OCI-LY1 (cell line): Measurements from ENCODE around the gene FAM168A.
"Not testable (repeated sequence)": the region's sequence is repeated elsewhere in the genome, so short reads cannot be mapped to it uniquely, and the experiment has no call there.

ENCODE experiments used
- H2AFZ ChIP-seq: fragments of 200-600 bp; sonication (generic), shearing (Covaris generic); 2 replicates; pipeline ENCODE4 v1.6.0; 2014; ENCODE audit warnings: antibody characterized with exemption, mild to moderate bottlenecking, low read length
- H3F3A ChIP-seq: fragments of 200-600 bp; sonication (generic), shearing (Covaris generic); 2 replicates; pipeline ENCODE4 v1.6.0; 2014; ENCODE audit warnings: mild to moderate bottlenecking, antibody characterized with exemption, low read length, moderate library complexity; ENCODE audit not compliant: insufficient read depth
- H3K27ac ChIP-seq: fragments of 200-600 bp; sonication (generic); 2 replicates; pipeline ENCODE4 v1.5.1; 2014; ENCODE audit warnings: low read length, mixed run types, mild to moderate bottlenecking, low read depth; ENCODE audit not compliant: poor library complexity, severe bottlenecking
- H3K27me3 ChIP-seq: fragments of 200-600 bp; sonication (generic); 2 replicates; pipeline ENCODE4 v1.6.0; 2014; ENCODE audit warnings: antibody characterized with exemption, mild to moderate bottlenecking, low read length, moderate library complexity; ENCODE audit not compliant: insufficient read depth
- H3K36me3 ChIP-seq: fragments of 200-600 bp; sonication (generic); 2 replicates; pipeline ENCODE4 v1.6.1; 2014; ENCODE audit warnings: mild to moderate bottlenecking, antibody characterized with exemption, low read length, moderate library complexity, mixed read lengths; ENCODE audit not compliant: insufficient read depth
- H3K4me1 ChIP-seq: fragments of 200-600 bp; sonication (generic); 2 replicates; pipeline ENCODE4 v1.5.1; 2014; ENCODE audit warnings: mild to moderate bottlenecking, low read length, moderate library complexity; ENCODE audit not compliant: insufficient read depth, severe bottlenecking
- H3K4me2 ChIP-seq: fragments of 200-600 bp; sonication (generic), shearing (Covaris generic); 2 replicates; pipeline ENCODE4 v1.6.1; 2014; ENCODE audit warnings: low read length
- H3K4me3 ChIP-seq: fragments of 200-600 bp; sonication (generic); 2 replicates; pipeline ENCODE4 v1.5.1; 2014; ENCODE audit warnings: low read length, low read depth, mild to moderate bottlenecking, mixed read lengths; ENCODE audit not compliant: poor library complexity, severe bottlenecking
- H3K79me2 ChIP-seq: fragments of 200-600 bp; shearing (Covaris generic); 2 replicates; pipeline ENCODE4 v1.6.1; 2016; ENCODE audit warnings: mixed run types, low read length, mixed read lengths; ENCODE audit not compliant: insufficient read depth
- H3K9ac ChIP-seq: fragments of 200-600 bp; sonication (generic), shearing (Covaris generic); 2 replicates; pipeline ENCODE4 v1.6.1; 2014; ENCODE audit warnings: mild to moderate bottlenecking, low read length, mixed read lengths
- H3K9me2 ChIP-seq: fragments of 200-600 bp; sonication (generic), shearing (Covaris generic); 2 replicates; pipeline ENCODE4 v1.6.1; 2014; ENCODE audit warnings: low read depth, mild to moderate bottlenecking, low read length, mixed read lengths
- H3K9me3 ChIP-seq: fragments of 200-600 bp; shearing (Covaris generic); 2 replicates; pipeline ENCODE4 v1.6.1; 2014; ENCODE audit warnings: low read length, mixed read lengths
- H4K20me1 ChIP-seq: fragments of 200-600 bp; sonication (generic), shearing (Covaris generic); 2 replicates; pipeline ENCODE4 v1.6.0; 2016; ENCODE audit warnings: mild to moderate bottlenecking, low read length; ENCODE audit not compliant: insufficient read depth
- EZH2 ChIP-seq: fragments of 200-600 bp; sonication (generic), shearing (Covaris generic); IDR thresholded peaks from 2 replicates; pipeline ENCODE4 v1.8.0; 2017; ENCODE audit warnings: borderline replicate concordance, mixed run types, mild to moderate bottlenecking, antibody characterized with exemption, low read length, moderate library complexity, mixed read lengths
- TF ChIP-seq, protein P1 (sequence below): fragments of 200-600 bp; sonication (generic), shearing (Covaris generic); IDR thresholded peaks from 2 replicates; pipeline ENCODE4 v1.5.1; 2017; ENCODE audit warnings: mild to moderate bottlenecking, antibody characterized with exemption, low read length, moderate library complexity, mixed read lengths

Gene FAM168A

GRCh38 chr11:73585834-73586575 is 11.9 kb downstream of the FAM168A start:
- TF ChIP-seq, protein P1, sequence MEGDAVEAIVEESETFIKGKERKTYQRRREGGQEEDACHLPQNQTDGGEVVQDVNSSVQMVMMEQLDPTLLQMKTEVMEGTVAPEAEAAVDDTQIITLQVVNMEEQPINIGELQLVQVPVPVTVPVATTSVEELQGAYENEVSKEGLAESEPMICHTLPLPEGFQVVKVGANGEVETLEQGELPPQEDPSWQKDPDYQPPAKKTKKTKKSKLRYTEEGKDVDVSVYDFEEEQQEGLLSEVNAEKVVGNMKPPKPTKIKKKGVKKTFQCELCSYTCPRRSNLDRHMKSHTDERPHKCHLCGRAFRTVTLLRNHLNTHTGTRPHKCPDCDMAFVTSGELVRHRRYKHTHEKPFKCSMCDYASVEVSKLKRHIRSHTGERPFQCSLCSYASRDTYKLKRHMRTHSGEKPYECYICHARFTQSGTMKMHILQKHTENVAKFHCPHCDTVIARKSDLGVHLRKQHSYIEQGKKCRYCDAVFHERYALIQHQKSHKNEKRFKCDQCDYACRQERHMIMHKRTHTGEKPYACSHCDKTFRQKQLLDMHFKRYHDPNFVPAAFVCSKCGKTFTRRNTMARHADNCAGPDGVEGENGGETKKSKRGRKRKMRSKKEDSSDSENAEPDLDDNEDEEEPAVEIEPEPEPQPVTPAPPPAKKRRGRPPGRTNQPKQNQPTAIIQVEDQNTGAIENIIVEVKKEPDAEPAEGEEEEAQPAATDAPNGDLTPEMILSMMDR = no peak
- TF ChIP-seq EZH2 = no peak
- H3K9me3 ChIP-seq = no peaks in the 10 kb centered on the region
- H3K36me3 ChIP-seq = peaks cover 4% of the 10 kb centered on the region; the same call in 1 of the 2 replicates
- H3K27me3 ChIP-seq = no peaks in the 10 kb centered on the region
- no peaks in the 10 kb centered on the region for H4K20me1 ChIP-seq
- H3K79me2 ChIP-seq = peaks cover 16% of the 10 kb centered on the region
- H3F3A ChIP-seq = no peaks in the 10 kb centered on the region
- H3K4me1 ChIP-seq = peaks cover 11% of the 10 kb centered on the region
- no peak overlapping the region for H3K4me3 ChIP-seq
- no peaks in the 10 kb centered on the region for H3K9me2 ChIP-seq
- H3K27ac ChIP-seq = no peak overlapping the region
- no peak overlapping the region for H3K9ac ChIP-seq
- no peak overlapping the region for H2AFZ ChIP-seq
- H3K4me2 ChIP-seq = no peak overlapping the region

DNA sequence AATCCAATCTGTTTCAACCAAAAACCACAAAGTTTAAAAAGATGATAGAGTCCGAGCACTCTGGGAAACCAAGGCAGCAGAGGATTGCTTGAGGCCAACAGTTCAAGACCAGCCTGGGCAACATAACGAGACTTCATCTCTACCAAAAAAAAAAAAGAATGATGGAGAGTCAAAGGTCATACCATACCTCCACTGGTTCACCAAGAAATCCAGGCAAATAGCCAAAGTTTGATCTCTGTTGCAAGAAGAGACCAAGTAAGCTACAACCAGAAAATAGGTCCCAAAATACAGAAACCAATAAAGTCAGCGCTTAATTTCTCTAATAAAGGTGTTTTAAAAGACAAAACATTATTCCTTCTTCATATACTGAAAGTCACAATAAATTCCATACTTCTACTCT is 13.1 kb downstream of the FAM168A start:
- Histone ChIP-seq H3K36me3 (peaks cover 4% of the 10 kb centered on the region; the same call in 1 of the 2 replicates), H3K79me2 (peaks cover 13% of the 10 kb centered on the region)

GRCh38 chr11:73582653-73583052 is 15.3 kb downstream of the FAM168A start:
- H3F3A ChIP-seq = no peaks in the 10 kb centered on the region

More for the DNA sequence above, 13.1 kb downstream of the FAM168A start:
- Histone ChIP-seq H3K4me3 (no peak overlapping the region), H3K27me3 (no peaks in the 10 kb centered on the region), H3F3A (no peaks in the 10 kb centered on the region), H4K20me1 (no peaks in the 10 kb centered on the region), H3K4me1 (peaks cover 18% of the 10 kb centered on the region), H3K9me2 (no peaks in the 10 kb centered on the region), H3K9me3 (no peaks in the 10 kb centered on the region), H2AFZ (no peak overlapping the region), H3K9ac (no peak overlapping the region), H3K27ac (no peak overlapping the region), H3K4me2 (no peak overlapping the region)
- no peak for TF ChIP-seq EZH2
- TF ChIP-seq, protein P1 = no peak

GRCh38 chr11:73580749-73581148 is 17.2 kb downstream of the FAM168A start:
- not testable (repeated sequence) for H3K79me2 ChIP-seq

More at GRCh38 chr11:73582653-73583052, 15.3 kb downstream of the FAM168A start:
- no peak overlapping the region for H3K9ac ChIP-seq
- H3K79me2 ChIP-seq = peaks cover 13% of the 10 kb centered on the region
- H3K9me2 ChIP-seq = no peaks in the 10 kb centered on the region
- H3K27me3 ChIP-seq = no peaks in the 10 kb centered on the region
- H3K27ac ChIP-seq = no peak overlapping the region
- no peak overlapping the region for H3K4me3 ChIP-seq
- H3K9me3 ChIP-seq = no peaks in the 10 kb centered on the region
- H4K20me1 ChIP-seq = no peaks in the 10 kb centered on the region
- no peak for TF ChIP-seq EZH2
- TF ChIP-seq, protein P1 = no peak
- peaks cover 13% of the 10 kb centered on the region for H3K4me1 ChIP-seq
- H2AFZ ChIP-seq = no peak overlapping the region
- peaks cover 18% of the 10 kb centered on the region; the same call in 1 of the 2 replicates for H3K36me3 ChIP-seq
- H3K4me2 ChIP-seq = no peak overlapping the region

More at GRCh38 chr11:73580749-73581148, 17.2 kb downstream of the FAM168A start:
- H3K4me2 ChIP-seq, H2AFZ ChIP-seq, H3F3A ChIP-seq, H3K27me3 ChIP-seq, H3K9me3 ChIP-seq, H3K4me3 ChIP-seq, H3K9me2 ChIP-seq, H4K20me1 ChIP-seq, H3K9ac ChIP-seq: not testable (repeated sequence)
- H3K27ac ChIP-seq = peak overlapping the region; percentile 13
- peaks cover 13% of the 10 kb centered on the region for H3K4me1 ChIP-seq
- peaks cover 18% of the 10 kb centered on the region; the same call in 1 of the 2 replicates for H3K36me3 ChIP-seq
